Stimulated activated CD8-positive, alpha-beta memory T cell treated with anti-CD3 and anti-CD28 coated beads, Interleukin-4, amount 100 ng/mL, for 48 hours (primary cell): ENCODE results near the gene CNPPD1.
"Not testable (repeated sequence)": the region's sequence is repeated elsewhere in the genome, so short reads cannot be mapped to it uniquely, and the experiment has no call there.

Source experiments
- DNase-seq: peaks from one replicate; pipeline ENCODE4 v3.0.0-alpha.2; 2020

The CNPPD1 gene

DNA sequence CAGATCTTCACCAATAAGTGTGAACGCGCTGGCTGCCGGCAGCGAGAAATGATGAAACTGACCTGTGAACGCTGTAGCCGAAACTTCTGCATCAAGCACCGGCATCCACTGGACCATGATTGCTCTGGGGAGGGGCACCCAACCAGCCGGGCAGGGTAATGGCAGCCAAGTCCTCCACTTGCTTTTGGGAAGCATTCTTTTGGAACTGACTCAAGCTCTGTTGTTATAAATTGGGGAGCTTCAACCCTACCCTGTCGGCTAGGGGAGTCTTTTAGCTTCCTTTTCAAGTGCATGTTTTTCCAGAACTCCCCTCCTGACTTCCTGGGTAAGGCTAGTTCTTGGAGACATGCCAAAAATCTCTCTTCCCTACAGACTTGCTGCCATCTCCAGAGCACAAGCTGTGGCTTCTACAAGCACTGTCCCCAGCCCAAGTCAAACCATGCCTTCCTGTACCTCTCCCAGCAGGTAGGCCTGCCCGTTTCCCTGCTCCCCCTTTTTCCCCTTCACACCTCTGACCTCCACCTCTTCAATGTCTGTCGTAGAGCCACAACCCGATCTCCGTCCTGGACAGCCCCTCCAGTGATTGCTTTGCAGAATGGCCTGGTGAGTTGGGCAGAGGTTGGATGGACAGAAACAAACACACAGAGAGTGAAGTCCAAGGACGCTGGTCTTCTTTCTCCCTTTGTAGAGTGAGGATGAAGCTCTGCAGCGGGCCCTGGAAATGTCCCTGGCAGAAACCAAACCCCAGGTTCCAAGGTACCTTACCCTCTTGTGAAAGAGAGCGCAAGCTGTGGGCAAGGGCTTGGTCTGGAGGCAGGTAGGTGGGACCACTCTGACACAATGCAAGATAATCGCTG is 31.4 kb upstream of the CNPPD1 start:
- no peak for DNase-seq

GRCh38 chr2:219207134-219207883 is 30.6 kb upstream of the CNPPD1 start:
- no peak for DNase-seq

DNA sequence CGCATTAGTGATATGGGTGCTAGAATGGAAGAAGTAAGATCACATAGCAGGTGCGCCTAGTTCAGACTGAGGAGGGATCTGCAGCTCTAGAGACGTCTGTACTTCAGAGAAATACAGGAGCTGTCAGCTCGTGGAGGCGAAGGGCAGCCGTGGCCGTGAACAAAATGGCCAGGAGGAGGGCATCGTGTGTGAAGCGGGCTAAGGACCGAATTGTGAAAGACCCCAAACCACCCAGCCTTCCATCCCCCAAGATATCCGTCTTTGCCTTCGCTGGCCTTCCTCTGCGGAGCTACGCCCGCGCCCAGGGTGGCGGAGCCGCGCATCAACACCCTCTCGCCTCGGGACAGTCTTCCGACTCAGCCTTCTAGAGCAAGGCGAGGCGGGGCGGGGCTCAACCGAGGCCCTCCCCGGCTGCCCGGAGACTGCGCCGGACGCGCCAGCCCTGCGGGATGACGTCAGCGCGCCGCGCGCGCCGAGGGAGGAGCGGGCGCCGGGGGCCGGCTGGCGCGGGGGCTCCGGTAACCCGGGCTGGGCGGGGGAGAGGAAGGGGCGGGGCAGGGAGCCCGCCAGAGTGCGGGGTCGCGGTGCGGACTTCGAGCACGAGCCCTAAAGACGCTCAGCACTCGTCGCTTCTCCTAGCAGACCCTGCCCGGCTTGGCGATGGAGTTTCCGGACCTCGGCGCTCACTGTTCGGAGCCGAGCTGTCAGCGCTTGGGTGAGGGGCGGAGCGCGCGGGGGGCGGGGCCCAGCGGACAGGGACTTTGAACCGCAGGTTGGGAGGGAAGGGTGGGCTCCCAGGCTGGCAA is 29.8 kb upstream of the CNPPD1 start, which contains the start of gene ZFAND2B:
ZFAND2B (plus strand) TSS at position 455 of the 806 bp plus-strand sequence; CDS start at position 661, 206 bp downstream.
- peak; percentile 95 for DNase-seq

DNA sequence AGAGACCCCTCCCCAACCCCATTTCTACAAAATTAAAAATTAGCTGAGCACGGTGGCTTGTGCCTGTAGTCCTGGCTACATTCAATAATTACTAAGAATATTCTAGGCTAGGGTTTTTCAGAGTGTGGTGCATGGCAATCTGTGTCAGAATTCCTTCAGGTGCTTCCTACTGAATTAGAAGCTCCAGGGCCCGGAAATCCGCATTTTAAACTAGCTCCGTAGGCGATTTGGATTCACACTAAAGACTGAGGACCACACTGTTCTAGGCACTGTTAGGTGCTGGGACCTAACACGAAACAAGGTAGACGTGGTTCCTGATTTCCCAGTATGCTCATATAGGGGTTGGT is 29.2 kb upstream of the CNPPD1 start:
- no peak for DNase-seq

GRCh38 chr2:219205165-219205538 is 28.4 kb upstream of the CNPPD1 start:
- DNase-seq, result no peak

GRCh38 chr2:219204425-219205164 is 27.9 kb upstream of the CNPPD1 start:
- no peak for DNase-seq

DNA sequence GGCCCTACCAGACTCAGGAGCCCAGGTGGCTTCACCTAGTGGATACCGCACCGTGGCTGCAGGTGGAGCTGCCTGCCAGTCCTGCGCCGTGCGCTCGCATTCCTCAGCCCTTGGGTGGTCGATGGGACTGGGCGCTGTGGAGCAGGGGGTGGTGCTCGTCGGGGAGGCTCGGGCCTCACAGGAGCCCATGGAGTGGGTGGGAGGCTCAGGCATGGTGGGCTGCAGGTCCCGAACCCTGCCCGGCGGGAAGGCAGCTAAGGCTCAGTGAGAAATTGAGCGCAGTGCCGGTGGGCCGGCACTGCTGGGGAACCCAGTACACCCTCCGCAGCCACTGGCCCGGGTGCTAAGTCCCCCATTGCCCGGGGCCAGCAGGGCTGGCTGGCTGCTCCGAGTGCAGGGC is 24.6 kb upstream of the CNPPD1 start:
- DNase-seq, result not testable (repeated sequence)

DNA sequence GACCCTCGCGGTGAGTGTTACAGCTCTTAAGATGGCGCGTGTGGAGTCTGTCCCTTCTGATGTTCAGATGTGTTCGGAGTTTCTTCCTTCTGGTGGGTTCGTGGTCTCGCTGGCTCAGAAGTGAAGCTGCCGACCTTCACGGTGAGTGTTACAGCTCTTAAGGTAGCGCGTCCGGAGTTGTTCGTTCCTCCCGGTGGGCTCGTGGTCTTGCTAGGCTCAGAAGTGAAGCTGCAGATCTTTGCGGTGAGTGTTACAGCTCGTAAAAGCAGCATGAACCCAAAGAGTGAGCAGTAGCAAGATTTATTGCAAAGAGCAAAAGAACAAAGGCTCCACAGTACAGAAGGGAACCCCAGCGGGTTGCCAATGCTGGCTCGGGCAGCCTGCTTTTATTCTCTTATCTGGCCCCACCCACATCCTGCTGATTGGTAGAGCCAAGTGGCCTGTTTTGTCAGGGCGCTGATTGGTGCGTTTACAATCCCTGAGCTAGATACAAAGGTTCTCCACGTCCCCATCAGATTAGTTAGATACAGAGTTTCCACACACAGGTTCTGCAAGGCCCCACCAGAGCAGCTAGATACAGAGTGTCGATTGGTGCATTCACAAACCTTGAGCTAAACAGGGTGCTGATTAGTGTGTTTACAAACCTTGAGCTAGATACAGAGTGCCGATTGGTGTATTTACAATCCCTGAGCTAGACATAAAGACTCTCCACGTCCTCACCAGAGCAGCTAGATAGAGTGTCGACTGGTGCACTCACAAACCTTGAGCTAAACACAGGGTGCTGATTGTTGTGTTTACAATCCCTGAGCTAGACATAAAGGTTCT is 24.0 kb upstream of the CNPPD1 start:
- DNase-seq, result peak; percentile 66

- no peak for DNase-seq
Observed at GRCh38 chr2:219199470-219200211, 22.9 kb upstream of the CNPPD1 start.

- DNase-seq, result no peak
Observed at GRCh38 chr2:219198974-219199373, 22.2 kb upstream of the CNPPD1 start.

DNA sequence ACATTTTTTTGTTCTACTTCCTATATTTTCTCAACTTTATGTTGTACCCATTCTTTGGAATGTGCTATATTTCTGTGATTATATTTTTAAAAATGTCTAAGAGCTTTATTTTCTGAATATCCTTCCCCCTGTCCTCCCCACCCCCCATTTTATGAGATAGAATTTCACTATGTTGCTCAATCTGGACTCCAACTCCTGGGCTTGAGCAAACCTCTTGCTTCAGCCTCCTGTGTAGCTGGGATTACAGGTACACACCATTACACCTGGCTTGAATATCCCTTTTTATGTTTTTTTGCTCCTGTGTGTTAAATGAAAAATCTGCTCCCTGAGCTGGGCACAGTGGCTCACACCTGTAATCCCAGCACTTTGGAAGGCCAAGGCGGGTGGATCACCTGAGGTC is 20.7 kb upstream of the CNPPD1 start:
- no peak for DNase-seq

- no peak for DNase-seq
Observed at GRCh38 chr2:219186754-219187456, 10.2 kb upstream of the CNPPD1 start.

DNA sequence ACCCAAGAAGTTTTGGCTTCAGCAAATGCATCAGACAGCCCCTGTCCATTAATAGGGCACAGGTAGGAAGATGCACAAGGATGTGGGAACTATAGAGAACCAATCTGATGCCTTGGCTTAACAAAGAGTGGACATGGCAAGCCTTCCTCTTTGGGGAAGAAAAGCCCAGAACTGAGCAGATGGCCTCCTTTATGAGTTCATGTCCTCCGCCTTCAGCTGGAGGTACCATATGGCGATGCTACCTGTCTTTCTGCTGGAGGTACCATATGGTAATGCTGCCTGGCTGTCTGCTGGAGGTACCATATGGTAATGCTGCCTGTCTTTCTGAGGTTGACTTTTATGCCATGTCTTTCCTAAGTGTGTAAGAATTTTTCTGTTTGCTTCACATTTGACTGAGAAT is 7.4 kb upstream of the CNPPD1 start:
- DNase-seq, result no peak

- no peak for DNase-seq
Observed at GRCh38 chr2:219183151-219183772, 6.5 kb upstream of the CNPPD1 start.

GRCh38 chr2:219182331-219183150 is 5.8 kb upstream of the CNPPD1 start:
- no peak for DNase-seq

- no peak for DNase-seq
Observed at GRCh38 chr2:219181531-219181930, 4.8 kb upstream of the CNPPD1 start.

DNA sequence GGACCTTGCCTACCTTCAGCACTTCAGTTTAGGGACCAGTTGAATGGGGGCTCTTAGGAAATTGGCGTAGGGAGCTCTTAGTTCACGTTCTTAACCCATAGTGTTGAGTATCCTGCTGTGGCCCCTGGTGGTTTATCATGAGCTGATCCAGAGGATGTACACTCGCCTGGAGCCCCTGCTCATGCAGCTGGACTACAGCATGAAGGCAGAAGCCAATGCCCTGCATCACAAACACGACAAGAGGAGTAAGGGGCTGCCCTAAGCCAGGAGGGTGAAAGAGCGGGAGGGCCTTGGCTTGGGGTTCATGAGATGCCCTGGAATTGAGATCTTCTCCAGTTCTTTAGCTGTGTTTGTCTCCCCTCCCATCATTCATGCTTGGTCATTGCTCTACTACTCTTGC is 4.2 kb upstream of the CNPPD1 start:
- DNase-seq, result no peak

GRCh38 chr2:219179601-219180465 is 3.1 kb upstream of the CNPPD1 start:
- no peak for DNase-seq
